NCI-H446 (cell line): ENCODE results near the gene FLNA.
"Not testable (repeated sequence)": the region's sequence is repeated elsewhere in the genome, so short reads cannot be mapped to it uniquely, and the experiment has no call there.

Experiments used
- DNase-seq, 2 experiments: peaks; one replicate each; lab custom pipeline; 2025; lab: John Stamatoyannopoulos, UW

The FLNA gene

GRCh38 chrX:154343063-154343462 lies 31.4 kb downstream of the FLNA start:
- DNase-seq: not testable (repeated sequence)

- DNase-seq: not testable (repeated sequence)
Observed at GRCh38 chrX:154341399-154342298, 32.8 kb downstream of the FLNA start.

GRCh38 chrX:154334496-154334895 lies 39.9 kb downstream of the FLNA start:
- no peak for DNase-seq

- no peak for DNase-seq
Observed at GRCh38 chrX:154333837-154334271, 40.6 kb downstream of the FLNA start.

GRCh38 chrX:154333116-154333515 lies 41.3 kb downstream of the FLNA start:
- DNase-seq: no peak

- no peak for DNase-seq
Observed at GRCh38 chrX:154332561-154332960, 41.9 kb downstream of the FLNA start.

- DNase-seq: no peak
Observed at GRCh38 chrX:154329294-154329693, 45.1 kb downstream of the FLNA start.

- DNase-seq: no peak
Observed at GRCh38 chrX:154328646-154329045, 45.8 kb downstream of the FLNA start.

GRCh38 chrX:154327038-154327820 lies 47.2 kb downstream of the FLNA start:
- DNase-seq: no peak

- DNase-seq: no peak
Observed at GRCh38 chrX:154325541-154325940, 48.9 kb downstream of the FLNA start.

GRCh38 chrX:154323537-154323936 lies 50.9 kb downstream of the FLNA start:
- no peak for DNase-seq

GRCh38 chrX:154322890-154323289 lies 51.5 kb downstream of the FLNA start:
- DNase-seq: no peak

- peak in 1 of 2 experiments; percentile 4 for DNase-seq
Observed at GRCh38 chrX:154321594-154321993, 52.8 kb downstream of the FLNA start.

GRCh38 chrX:154321152-154321551 lies 53.3 kb downstream of the FLNA start:
- no peak for DNase-seq

- DNase-seq: no peak
Observed at GRCh38 chrX:154320406-154320805, 54.0 kb downstream of the FLNA start.

GRCh38 chrX:154317391-154317995 lies 56.9 kb downstream of the FLNA start:
- peak; percentile 3 to 16 for DNase-seq

- DNase-seq: no peak
Observed at GRCh38 chrX:154315416-154315815, 59.0 kb downstream of the FLNA start.

- no peak for DNase-seq
Observed at GRCh38 chrX:154313147-154313546, 61.3 kb downstream of the FLNA start.

GRCh38 chrX:154312116-154312515 lies 62.3 kb downstream of the FLNA start:
- DNase-seq: no peak

- DNase-seq: no peak
Observed at GRCh38 chrX:154310616-154311536, 63.6 kb downstream of the FLNA start.

- DNase-seq: no peak
Observed at GRCh38 chrX:154309041-154309775, 65.2 kb downstream of the FLNA start.
